Large intestine (tissue), 3 donors: Measurements from ENCODE around the gene TGFB3. TPM values are rescaled to one million over a fixed set of nuclear protein-coding genes. Genes with fewer than 3 reads are reported as not detected.

ENCODE experiments used
- DNase-seq, 2 donors: peaks; one replicate each; pipeline versions ENCODE4 v3.0.0 to v3.0.0-alpha.2; 2013
- H3K27ac ChIP-seq: one replicate; pipeline ENCODE4 v1.5.1; 2013; ENCODE audit warnings: low read length
- H3K27me3 ChIP-seq: 2 replicates; pipeline ENCODE4 v1.6.1; 2013; ENCODE audit warnings: low read length; ENCODE audit not compliant: control insufficient read depth, insufficient read depth
- H3K36me3 ChIP-seq: 2 replicates; pipeline ENCODE4 v1.6.1; 2013; ENCODE audit warnings: low read length; ENCODE audit not compliant: control insufficient read depth, insufficient read depth
- H3K4me1 ChIP-seq: one replicate; pipeline ENCODE4 v1.6.1; 2013; ENCODE audit warnings: low read length; ENCODE audit not compliant: control insufficient read depth, insufficient read depth
- H3K4me3 ChIP-seq: one replicate; pipeline ENCODE4 v1.5.1; 2013; ENCODE audit warnings: low read length
- H3K9me3 ChIP-seq: one replicate; pipeline ENCODE4 v1.6.1; 2013; ENCODE audit warnings: mild to moderate bottlenecking, low read depth, low read length, moderate library complexity; ENCODE audit not compliant: control insufficient read depth
- WGBS: methylation state at CpG from one replicate; pipeline ENCODE4 v1.1.5; 2013; ENCODE audit warnings: low lambda C conversion rate; ENCODE audit not compliant: insufficient coverage; 5-methylcytosine and 5-hydroxymethylcytosine counted together
- polyA plus RNA-seq: library from polyadenylated mRNA; unstranded; fragments of 120-200 nt; gene quantifications from one replicate; pipeline ENCODE4 v1.2.1, GENCODE V29; 2013

Gene TGFB3
- polyA plus RNA-seq, 1 donor, result 21.1 TPM

DNA sequence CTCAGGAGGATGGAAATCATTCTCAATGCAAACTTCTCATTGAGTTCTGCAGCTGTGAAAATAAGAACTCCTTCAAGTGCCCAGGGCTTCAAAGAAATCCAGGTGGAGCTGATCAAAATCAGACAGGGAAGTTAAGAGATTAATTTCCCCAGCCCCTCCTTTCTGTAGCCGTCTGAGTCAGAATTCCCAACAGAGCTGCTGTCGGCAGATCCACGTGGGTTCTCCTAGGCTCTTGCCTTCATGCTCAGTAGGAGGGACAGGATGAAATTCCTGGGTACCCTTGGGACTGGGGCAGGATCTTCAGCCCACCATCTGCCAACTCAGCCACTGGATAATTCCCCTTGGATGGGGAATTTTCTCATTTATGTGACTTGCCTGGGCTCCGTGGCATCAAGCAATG lies 13.3 kb downstream of the TGFB3 start:
- no CpG with 5 or more reads among the region's 4 CpGs for WGBS
- DNase-seq, result no peak
- Histone ChIP-seq H3K27me3 (no peaks in the 10 kb centered on the region), H3K36me3 (peaks cover 30% of the 10 kb centered on the region), H3K9me3 (no peaks in the 10 kb centered on the region), H3K27ac (no peak overlapping the region), H3K4me1 (peaks cover 6% of the 10 kb centered on the region), H3K4me3 (no peak overlapping the region)

DNA sequence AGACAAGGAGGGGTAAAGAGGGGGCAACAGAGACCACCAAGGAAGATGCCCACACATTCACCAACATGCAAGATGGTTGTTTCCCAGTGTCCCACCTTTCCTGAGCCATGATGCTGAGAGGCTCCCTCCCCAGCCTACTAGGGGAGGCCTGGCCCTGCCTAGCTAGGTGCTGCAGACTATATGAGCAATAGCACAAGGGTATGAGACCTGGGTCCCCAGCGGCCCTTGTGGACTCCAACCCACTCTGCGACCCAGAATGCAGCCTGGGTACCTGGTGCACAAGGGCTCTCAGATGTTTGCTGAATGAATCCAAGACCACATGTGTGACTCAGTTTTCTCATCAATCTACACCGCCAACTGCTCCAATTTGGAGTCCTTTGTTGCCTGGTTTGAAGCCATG lies 13.9 kb downstream of the TGFB3 start:
- H3K4me3 ChIP-seq, result no peak overlapping the region
- H3K4me1 ChIP-seq, result peaks cover 2% of the 10 kb centered on the region
- H3K27me3 ChIP-seq, result no peaks in the 10 kb centered on the region
- no peaks in the 10 kb centered on the region for H3K9me3 ChIP-seq
- no peak overlapping the region for H3K27ac ChIP-seq
- peaks cover 34% of the 10 kb centered on the region for H3K36me3 ChIP-seq
- no peak for DNase-seq
- no CpG with 5 or more reads among the region's 3 CpGs for WGBS

DNA sequence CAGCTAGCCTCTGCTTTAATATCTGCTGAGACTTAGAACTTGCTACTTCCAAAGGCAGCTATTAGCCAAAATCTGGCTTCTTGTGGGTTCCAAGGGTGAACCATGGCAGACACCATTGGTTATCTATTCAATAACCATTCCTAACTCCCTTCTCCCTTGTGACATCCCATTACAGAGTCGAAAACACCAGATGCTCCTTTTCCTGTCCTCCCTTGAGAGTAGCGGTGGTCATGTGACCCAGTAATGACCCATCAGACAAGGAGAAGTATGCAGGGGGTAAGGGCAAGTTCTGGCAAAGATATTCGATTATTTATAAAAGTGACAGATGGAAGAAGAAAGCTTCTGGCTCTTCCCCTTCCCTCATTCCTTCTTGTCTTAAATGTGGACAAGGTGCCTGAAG lies 20.1 kb downstream of the TGFB3 start:
- WGBS, result no CpG with 5 or more reads among the region's 3 CpGs
- H3K36me3 ChIP-seq, result peaks cover 42% of the 10 kb centered on the region

DNA sequence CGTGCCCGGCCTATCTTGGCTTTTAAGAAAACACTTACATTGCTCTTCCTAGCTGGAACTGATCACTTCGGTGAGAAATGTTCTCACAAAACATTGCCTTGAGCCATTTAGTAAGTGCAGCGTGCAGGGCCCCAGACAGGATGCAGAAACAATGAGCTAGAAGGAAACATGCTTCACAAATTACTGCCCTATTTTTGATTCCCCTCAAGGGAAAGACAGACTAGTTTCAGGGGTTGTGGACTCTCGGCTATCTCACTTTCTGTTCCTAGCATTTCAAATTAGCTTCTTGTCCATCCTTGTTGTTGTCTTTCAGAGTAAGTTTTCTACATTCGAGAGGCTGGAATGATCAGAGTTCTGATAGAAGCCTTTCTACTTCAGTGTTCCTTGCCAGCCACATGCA lies 21.6 kb downstream of the TGFB3 start:
- no peaks in the 10 kb centered on the region for H3K9me3 ChIP-seq
- no peaks in the 10 kb centered on the region for H3K27me3 ChIP-seq
- WGBS, result 83% methylated on average over 1 of the region's 6 CpGs
- DNase-seq, result no peak
- peaks cover 37% of the 10 kb centered on the region for H3K36me3 ChIP-seq
- H3K4me1 ChIP-seq, result no peaks in the 10 kb centered on the region
- H3K4me3 ChIP-seq, result no peak overlapping the region
- no peak overlapping the region for H3K27ac ChIP-seq

More for the DNA sequence above, 20.1 kb downstream of the TGFB3 start:
- no peaks in the 10 kb centered on the region for H3K4me1 ChIP-seq
- H3K27ac ChIP-seq, result no peak overlapping the region
- no peak overlapping the region for H3K4me3 ChIP-seq
- no peaks in the 10 kb centered on the region for H3K9me3 ChIP-seq
- DNase-seq, result no peak
- H3K27me3 ChIP-seq, result no peaks in the 10 kb centered on the region

DNA sequence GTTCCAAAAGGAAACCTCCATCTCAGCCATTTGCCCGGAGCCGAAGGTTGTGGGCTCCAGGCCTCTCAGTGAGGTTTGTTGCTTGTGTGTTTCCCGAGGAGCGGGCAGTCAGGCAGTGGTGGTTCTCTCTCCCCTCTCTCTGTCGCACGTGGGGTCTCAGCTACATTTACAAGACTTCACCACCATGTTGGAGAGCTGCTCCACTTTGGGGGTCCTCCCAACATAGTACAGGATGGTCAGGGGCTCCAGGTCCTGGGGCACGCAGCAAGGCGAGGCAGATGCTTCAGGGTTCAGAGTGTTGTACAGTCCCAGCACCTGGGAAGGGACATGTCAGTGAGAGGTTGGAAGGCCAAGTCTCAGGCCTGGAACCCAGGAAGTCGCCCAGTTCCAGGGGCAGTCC lies 22.8 kb downstream of the TGFB3 start:
- Histone ChIP-seq H3K36me3 (peaks cover 35% of the 10 kb centered on the region), H3K4me1 (no peaks in the 10 kb centered on the region), H3K9me3 (no peaks in the 10 kb centered on the region), H3K27me3 (no peaks in the 10 kb centered on the region), H3K27ac (no peak overlapping the region), H3K4me3 (no peak overlapping the region)
- no CpG with 5 or more reads among the region's 9 CpGs for WGBS
- no peak for DNase-seq

DNA sequence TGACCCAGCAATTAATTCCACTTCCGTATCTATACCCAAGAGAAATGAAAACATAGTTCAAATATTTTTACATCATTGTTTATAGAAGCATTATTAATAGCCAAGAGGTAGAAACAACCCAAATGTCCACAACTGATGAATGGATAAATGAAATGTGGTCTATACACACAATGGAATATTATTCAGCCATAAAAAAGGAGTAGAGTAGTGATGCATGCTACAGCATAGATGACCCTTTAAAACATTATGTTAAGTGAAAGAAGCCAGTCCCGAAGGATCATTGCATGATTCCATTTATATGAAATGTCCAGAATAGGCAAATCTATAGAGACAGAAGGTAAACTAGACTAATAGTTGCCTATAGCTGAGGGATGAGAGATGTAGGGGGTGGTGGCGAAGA lies 29.3 kb downstream of the TGFB3 start:
- no peaks in the 10 kb centered on the region for H3K4me1 ChIP-seq
- H3K27ac ChIP-seq, result no peak overlapping the region
- WGBS, result 90% methylated on average over 2 of the region's 3 CpGs
- peaks cover 4% of the 10 kb centered on the region for H3K36me3 ChIP-seq
- H3K4me3 ChIP-seq, result no peak overlapping the region
- no peaks in the 10 kb centered on the region for H3K27me3 ChIP-seq
- DNase-seq, result no peak
- H3K9me3 ChIP-seq, result no peaks in the 10 kb centered on the region

DNA sequence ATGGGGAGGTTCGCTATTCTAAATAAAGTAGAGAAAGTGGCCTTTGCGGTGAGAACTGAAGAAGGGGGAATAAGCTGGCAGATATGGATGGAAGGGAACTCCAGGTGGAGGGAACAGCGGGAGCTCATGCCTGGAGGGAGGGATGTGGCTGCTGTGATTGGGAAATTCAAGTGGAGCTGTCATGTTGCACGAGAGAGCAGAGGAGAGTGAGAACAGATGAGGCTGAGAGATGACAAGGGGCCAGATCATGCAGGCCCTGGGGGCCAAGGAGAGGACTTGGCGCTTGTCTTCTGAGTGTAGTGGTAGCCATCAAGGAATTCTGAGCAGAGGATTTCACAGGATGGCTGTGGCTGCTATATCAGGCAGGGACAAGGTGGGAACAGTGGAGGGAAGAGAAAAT lies 35.0 kb downstream of the TGFB3 start:
- Histone ChIP-seq H3K4me1 (no peaks in the 10 kb centered on the region), H3K4me3 (no peak overlapping the region), H3K27me3 (no peaks in the 10 kb centered on the region), H3K27ac (no peak overlapping the region), H3K36me3 (no peaks in the 10 kb centered on the region), H3K9me3 (no peaks in the 10 kb centered on the region)
- WGBS, result 86% methylated on average over 4 of the region's 5 CpGs
- DNase-seq, result no peak

DNA sequence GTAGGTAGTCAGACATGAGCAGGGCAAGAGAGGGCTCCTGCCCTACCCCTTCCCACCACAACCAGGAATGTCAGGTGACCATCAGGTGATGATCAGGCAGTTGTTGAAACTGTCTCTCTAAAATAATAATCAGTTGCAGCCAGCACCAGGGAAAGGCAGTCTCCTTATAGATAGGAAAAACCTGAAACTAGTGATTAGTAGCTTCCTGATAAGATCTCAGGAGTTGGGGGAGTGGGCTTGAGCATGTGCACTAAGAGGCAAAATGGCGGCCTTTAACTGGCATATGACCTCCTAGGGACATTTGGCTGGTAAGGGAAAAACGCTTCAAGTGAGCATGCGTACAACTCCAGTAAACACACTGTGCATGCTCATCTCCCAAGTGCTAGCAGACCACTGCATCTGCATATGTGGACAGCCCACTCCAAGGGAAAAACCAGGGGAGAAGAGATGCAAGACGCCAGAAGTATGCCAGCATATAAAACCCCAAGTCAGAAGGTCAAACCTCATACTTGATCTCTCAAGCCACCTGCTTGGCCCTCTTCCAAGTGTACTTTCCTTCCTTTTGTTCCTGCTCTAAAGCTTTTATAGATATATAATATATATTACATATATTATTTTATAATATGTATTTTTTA lies 37.1 kb downstream of the TGFB3 start:
- no peak for DNase-seq
- Histone ChIP-seq H3K4me3 (no peak overlapping the region), H3K4me1 (no peaks in the 10 kb centered on the region), H3K36me3 (no peaks in the 10 kb centered on the region), H3K9me3 (no peaks in the 10 kb centered on the region), H3K27me3 (no peaks in the 10 kb centered on the region), H3K27ac (no peak overlapping the region)
- WGBS, result no CpG with 5 or more reads among the region's 4 CpGs

DNA sequence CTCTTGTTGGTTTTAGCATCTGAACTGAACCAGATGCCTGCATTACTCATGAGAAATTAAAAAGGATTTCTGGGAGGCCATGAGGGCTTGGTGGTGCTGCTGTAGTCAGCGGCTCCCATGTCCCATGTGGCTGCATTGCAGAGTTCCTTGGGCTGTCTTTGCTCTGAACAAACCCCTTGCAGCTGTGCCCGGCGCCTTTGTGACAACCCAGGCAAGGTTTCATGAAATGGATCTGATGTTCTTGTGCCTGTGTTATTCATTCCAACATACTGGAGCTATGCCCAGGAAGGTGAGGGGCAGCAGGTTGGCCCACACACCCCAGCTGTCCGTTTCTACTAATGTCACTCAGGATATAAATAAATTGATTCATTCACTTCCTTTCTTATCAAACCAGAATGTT lies 40.8 kb downstream of the TGFB3 start:
- Histone ChIP-seq H3K9me3 (no peaks in the 10 kb centered on the region), H3K27me3 (no peaks in the 10 kb centered on the region), H3K4me3 (no peak overlapping the region), H3K27ac (no peak overlapping the region), H3K4me1 (no peaks in the 10 kb centered on the region), H3K36me3 (no peaks in the 10 kb centered on the region)
- WGBS, result no CpG with 5 or more reads among the region's 4 CpGs
- DNase-seq, result no peak

DNA sequence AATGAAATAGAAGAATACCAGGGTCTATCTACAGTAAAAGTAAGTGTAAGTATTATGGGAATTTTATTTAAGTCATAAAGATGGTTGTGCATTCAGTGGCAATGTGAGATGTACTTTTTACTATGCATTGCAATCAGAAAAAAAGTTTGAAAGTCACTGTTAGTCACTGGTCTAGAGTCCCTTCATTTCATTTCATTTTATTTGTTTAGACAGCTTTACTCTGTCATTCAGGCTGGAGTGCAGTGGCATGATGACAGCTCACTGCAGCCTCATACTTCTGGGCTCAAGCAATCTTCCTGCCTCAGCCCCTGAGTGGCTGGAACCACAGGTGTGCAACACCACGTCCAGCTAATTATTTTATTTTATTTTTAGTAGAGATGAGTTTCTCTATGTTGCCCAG lies 42.6 kb downstream of the TGFB3 start:
- no CpG with 5 or more reads among the region's 1 CpG for WGBS
- Histone ChIP-seq H3K27me3 (no peaks in the 10 kb centered on the region), H3K9me3 (no peaks in the 10 kb centered on the region), H3K4me1 (no peaks in the 10 kb centered on the region), H3K27ac (no peak overlapping the region), H3K36me3 (no peaks in the 10 kb centered on the region), H3K4me3 (no peak overlapping the region)
- no peak for DNase-seq

DNA sequence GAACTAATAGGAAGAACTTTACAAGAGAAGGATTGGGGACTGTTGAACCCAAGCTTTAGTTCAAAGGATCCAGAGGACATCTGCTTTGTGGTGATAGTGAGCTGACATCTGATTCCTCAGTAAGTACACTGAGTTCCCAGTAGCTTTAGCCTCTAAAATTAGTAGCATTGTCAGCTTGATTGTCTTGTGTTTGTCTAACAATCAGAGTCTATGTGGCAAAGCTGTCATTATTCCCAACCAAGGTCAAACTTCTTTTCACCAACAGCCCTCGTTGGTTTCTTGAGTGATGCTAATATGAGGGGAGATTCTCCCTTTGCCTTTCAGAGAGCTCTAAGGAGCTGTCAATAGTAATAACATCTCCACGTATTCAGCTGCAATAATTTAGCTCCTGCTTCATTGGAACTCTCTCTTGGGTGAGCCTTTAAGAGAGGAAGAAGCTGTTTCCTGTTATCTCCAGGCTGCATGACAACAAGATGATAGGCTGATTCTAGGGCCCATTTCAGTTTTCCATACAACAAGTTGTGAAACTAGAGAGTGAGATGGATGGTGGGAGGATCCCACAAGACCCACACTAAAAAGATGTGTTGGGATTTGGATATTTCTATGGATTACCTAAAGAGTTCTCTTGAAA lies 46.7 kb downstream of the TGFB3 start:
- no peak overlapping the region for H3K27ac ChIP-seq

More for the DNA sequence above, 46.7 kb downstream of the TGFB3 start:
- 100% methylated on average over 1 of the region's 2 CpGs for WGBS
- Histone ChIP-seq H3K4me1 (no peaks in the 10 kb centered on the region), H3K9me3 (no peaks in the 10 kb centered on the region), H3K4me3 (no peak overlapping the region), H3K27me3 (no peaks in the 10 kb centered on the region), H3K36me3 (no peaks in the 10 kb centered on the region)
- DNase-seq, result no peak
